ENCODE measurements around the gene LRP1B.

The LRP1B gene

DNA sequence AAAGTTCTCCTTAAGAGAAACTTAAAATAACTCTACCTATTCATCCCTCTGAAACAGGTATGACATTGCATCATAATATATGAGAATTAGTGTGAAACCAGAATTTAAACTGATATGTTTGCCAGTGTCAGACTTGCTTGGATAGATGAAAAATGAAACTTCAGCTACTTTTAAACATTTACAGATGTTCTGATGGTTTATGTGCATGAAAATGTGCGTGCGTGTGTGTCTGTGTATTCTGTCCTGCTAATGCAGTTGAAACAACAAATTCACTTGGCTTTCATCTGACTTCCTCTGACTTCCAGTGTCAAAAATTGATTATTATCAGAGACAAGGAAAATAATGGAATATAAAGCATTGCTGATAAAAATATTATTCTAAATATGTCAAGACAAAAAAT, 719.4 kb downstream of the LRP1B start:
- Mint-ChIP-seq H3K36me3 (no peaks in the 10 kb centered on the region), H3K9me3 (peaks cover 3 to 4% of the 10 kb centered on the region in 2 donors), H3K27me3 (no peaks in the 10 kb centered on the region), H3K27ac (no peak overlapping the region), H3K4me3 (no peak overlapping the region), H3K4me1 (no peaks in the 10 kb centered on the region)
- DNase-seq (no peak), ATAC-seq (replicated peaks) (no peak)

- H3K9me3 Mint-ChIP-seq = no peaks in the 10 kb centered on the region
- H3K4me1 Mint-ChIP-seq = no peaks in the 10 kb centered on the region
- H3K4me3 Mint-ChIP-seq = no peak overlapping the region
- no peak overlapping the region for H3K27ac Mint-ChIP-seq
- no peaks in the 10 kb centered on the region for H3K27me3 Mint-ChIP-seq
- no peaks in the 10 kb centered on the region for H3K36me3 Mint-ChIP-seq
- ATAC-seq (replicated peaks) = no peak
- DNase-seq = no peak
Measured at GRCh38 chr2:141399270-141399669, 731.5 kb downstream of the LRP1B start.

- ATAC-seq (replicated peaks) (no peak), DNase-seq (no peak)
- no peaks in the 10 kb centered on the region for H3K4me1 Mint-ChIP-seq
- no peaks in the 10 kb centered on the region for H3K9me3 Mint-ChIP-seq
- no peak overlapping the region for H3K27ac Mint-ChIP-seq
- no peak overlapping the region for H3K4me3 Mint-ChIP-seq
- H3K27me3 Mint-ChIP-seq = no peaks in the 10 kb centered on the region
- no peaks in the 10 kb centered on the region for H3K36me3 Mint-ChIP-seq
Measured at GRCh38 chr2:141393214-141393545, 737.6 kb downstream of the LRP1B start.

- no peak overlapping the region for H3K4me3 Mint-ChIP-seq
- no peak overlapping the region for H3K27ac Mint-ChIP-seq
- H3K36me3 Mint-ChIP-seq = no peaks in the 10 kb centered on the region
- H3K9me3 Mint-ChIP-seq = no peaks in the 10 kb centered on the region
- DNase-seq (no peak), ATAC-seq (replicated peaks) (no peak)
- no peaks in the 10 kb centered on the region for H3K4me1 Mint-ChIP-seq
- no peaks in the 10 kb centered on the region for H3K27me3 Mint-ChIP-seq
Measured at GRCh38 chr2:141392517-141393213, 738.2 kb downstream of the LRP1B start.

DNA sequence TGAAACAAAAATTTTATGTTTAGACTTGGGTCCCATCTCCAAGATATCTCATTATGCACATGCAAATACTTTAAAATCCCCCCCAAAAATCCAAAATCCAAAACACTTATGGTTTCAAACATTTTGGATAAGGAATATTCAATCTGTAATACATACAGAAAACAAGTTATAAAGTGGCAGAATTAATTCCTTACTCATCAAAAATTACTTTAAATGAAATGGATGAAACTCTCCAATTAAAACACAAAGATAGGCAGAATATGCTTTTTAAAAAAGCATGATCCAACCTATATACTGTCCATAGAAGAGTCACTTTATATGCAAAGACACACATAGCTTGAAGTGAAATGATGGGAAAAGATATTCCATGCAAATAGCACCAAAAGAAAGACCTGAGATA, 744.6 kb downstream of the LRP1B start:
- H3K4me3 Mint-ChIP-seq = no peak overlapping the region
- H3K9me3 Mint-ChIP-seq = no peaks in the 10 kb centered on the region
- DNase-seq (no peak), ATAC-seq (replicated peaks) (no peak)
- no peaks in the 10 kb centered on the region for H3K27me3 Mint-ChIP-seq
- no peaks in the 10 kb centered on the region for H3K4me1 Mint-ChIP-seq
- H3K36me3 Mint-ChIP-seq = no peaks in the 10 kb centered on the region
- no peak overlapping the region for H3K27ac Mint-ChIP-seq

DNA sequence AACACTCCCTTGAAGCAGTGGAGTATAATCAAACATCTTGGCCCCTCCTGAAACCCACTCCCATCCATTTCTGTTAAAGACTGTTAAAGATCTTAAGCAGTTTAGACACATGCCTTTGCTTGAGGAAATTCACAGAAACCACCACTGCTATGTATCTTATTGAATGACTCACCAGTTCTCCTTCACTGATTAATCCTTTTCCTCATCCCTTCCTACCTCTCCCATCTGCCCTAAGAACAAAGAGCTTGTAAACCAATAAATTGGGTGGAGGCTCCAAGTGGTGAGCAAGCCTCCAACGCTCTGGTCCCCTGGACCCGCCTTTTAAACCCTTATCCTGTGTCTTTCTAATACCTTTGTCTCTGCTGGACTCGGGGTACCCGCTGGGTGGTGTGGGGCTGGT, 746.1 kb downstream of the LRP1B start:
- Mint-ChIP-seq H3K27ac (no peak overlapping the region), H3K27me3 (no peaks in the 10 kb centered on the region), H3K36me3 (no peaks in the 10 kb centered on the region), H3K4me3 (no peak overlapping the region), H3K4me1 (no peaks in the 10 kb centered on the region), H3K9me3 (no peaks in the 10 kb centered on the region)
- ATAC-seq (replicated peaks) = no peak
- no peak for DNase-seq

GRCh38 chr2:141381946-141382345, 748.9 kb downstream of the LRP1B start:
- H3K9me3 Mint-ChIP-seq = peaks cover 5 to 6% of the 10 kb centered on the region in 2 donors
- H3K27me3 Mint-ChIP-seq = no peaks in the 10 kb centered on the region
- DNase-seq (no peak), ATAC-seq (replicated peaks) (no peak)
- no peak overlapping the region for H3K4me3 Mint-ChIP-seq
- H3K4me1 Mint-ChIP-seq = no peaks in the 10 kb centered on the region
- no peak overlapping the region for H3K27ac Mint-ChIP-seq
- no peaks in the 10 kb centered on the region for H3K36me3 Mint-ChIP-seq

GRCh38 chr2:141380008-141380979, 750.5 kb downstream of the LRP1B start:
- no peaks in the 10 kb centered on the region for H3K27me3 Mint-ChIP-seq
- peaks cover 6% of the 10 kb centered on the region in 2 donors for H3K9me3 Mint-ChIP-seq
- no peak overlapping the region for H3K4me3 Mint-ChIP-seq
- DNase-seq (no peak), ATAC-seq (replicated peaks) (no peak)
- no peak overlapping the region for H3K27ac Mint-ChIP-seq
- H3K36me3 Mint-ChIP-seq = no peaks in the 10 kb centered on the region
- H3K4me1 Mint-ChIP-seq = no peaks in the 10 kb centered on the region

GRCh38 chr2:141364821-141365220, 766.0 kb downstream of the LRP1B start:
- no peaks in the 10 kb centered on the region for H3K4me1 Mint-ChIP-seq
- H3K4me3 Mint-ChIP-seq = no peak overlapping the region
- H3K27ac Mint-ChIP-seq = no peak overlapping the region
- H3K27me3 Mint-ChIP-seq = no peaks in the 10 kb centered on the region
- no peaks in the 10 kb centered on the region for H3K36me3 Mint-ChIP-seq
- no peak for DNase-seq
- H3K9me3 Mint-ChIP-seq = no peaks in the 10 kb centered on the region
- no peak for ATAC-seq (replicated peaks)

GRCh38 chr2:141362311-141362710, 768.5 kb downstream of the LRP1B start:
- Mint-ChIP-seq H3K9me3 (no peaks in the 10 kb centered on the region), H3K27me3 (no peaks in the 10 kb centered on the region), H3K27ac (no peak overlapping the region), H3K36me3 (no peaks in the 10 kb centered on the region), H3K4me1 (no peaks in the 10 kb centered on the region), H3K4me3 (no peak overlapping the region)
- no peak for DNase-seq
- no peak for ATAC-seq (replicated peaks)

DNA sequence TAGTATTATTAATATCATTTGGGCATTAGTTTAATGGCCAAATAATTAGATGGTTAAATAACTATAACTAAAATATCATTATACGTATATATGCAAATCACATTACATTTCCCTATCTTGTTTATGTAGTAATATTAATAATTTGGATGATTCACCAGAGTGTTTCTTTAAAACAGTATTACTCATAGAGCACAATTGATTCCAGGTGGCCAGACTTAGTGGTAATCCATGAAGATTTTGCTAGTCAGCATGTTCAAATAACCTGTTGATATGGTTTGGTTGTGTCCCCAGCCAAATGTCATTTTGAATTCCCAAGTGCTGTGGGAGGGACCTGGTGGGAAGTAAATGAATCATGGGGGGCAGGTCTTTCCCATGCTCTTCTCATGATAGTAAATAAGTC, 782.3 kb downstream of the LRP1B start:
- Mint-ChIP-seq H3K4me3 (no peak overlapping the region), H3K4me1 (no peaks in the 10 kb centered on the region), H3K36me3 (no peaks in the 10 kb centered on the region), H3K27ac (no peak overlapping the region), H3K9me3 (peaks cover 1 to 6% of the 10 kb centered on the region in 2 donors), H3K27me3 (no peaks in the 10 kb centered on the region)
- no peak for ATAC-seq (replicated peaks)
- no peak for DNase-seq

DNA sequence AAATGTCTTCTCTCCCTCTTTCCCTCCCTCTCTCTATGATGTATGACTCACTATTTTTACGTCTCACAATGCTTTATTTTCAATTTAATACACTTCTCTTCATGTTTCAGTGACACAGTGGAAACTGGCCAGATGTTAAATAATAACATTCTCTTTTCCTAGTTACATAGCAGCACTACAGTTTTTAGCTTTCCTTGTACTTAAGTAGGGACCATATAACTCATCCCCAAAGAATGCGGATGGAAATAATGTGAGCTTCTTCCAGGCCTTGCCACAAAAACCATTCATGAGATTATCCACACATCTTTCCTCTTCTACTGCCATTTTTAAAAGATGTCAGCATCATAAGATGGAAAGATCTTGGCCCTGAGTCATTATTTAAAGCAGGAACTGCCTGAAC, 789.4 kb downstream of the LRP1B start:
- DNase-seq = no peak
- no peaks in the 10 kb centered on the region for H3K36me3 Mint-ChIP-seq
- no peaks in the 10 kb centered on the region for H3K4me1 Mint-ChIP-seq
- ATAC-seq (replicated peaks) = no peak
- H3K9me3 Mint-ChIP-seq = peaks cover 0 to 1% of the 10 kb centered on the region in 2 donors
- H3K27ac Mint-ChIP-seq = no peak overlapping the region
- H3K27me3 Mint-ChIP-seq = no peaks in the 10 kb centered on the region
- H3K4me3 Mint-ChIP-seq = no peak overlapping the region

- H3K9me3 Mint-ChIP-seq = peaks cover 0 to 1% of the 10 kb centered on the region in 2 donors
- H3K27me3 Mint-ChIP-seq = no peaks in the 10 kb centered on the region
- no peaks in the 10 kb centered on the region for H3K4me1 Mint-ChIP-seq
- DNase-seq (no peak), ATAC-seq (replicated peaks) (peak in 1 of 2 donors; percentile 27)
- no peak overlapping the region for H3K27ac Mint-ChIP-seq
- H3K4me3 Mint-ChIP-seq = no peak overlapping the region
- no peaks in the 10 kb centered on the region for H3K36me3 Mint-ChIP-seq
Measured at GRCh38 chr2:141331127-141331526, 799.7 kb downstream of the LRP1B start.

DNA sequence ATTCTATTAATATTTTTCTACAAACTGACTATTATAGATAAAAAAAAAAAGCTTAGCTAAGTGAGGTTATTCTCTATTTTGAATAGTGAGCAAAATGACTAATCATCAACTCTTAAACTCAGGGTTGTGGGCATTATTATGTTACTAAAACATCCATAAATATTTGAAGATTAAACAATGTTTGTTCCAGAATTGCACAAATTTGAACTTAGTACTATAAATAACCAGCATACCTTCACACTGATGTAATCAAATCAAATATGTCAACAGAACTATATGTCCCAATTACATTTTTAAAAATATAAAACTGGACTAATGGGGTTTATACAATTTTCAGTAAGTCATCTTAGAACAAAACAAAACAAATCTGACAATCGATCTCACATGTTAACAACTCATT, 800.9 kb downstream of the LRP1B start:
- peaks cover 0 to 1% of the 10 kb centered on the region in 2 donors for H3K9me3 Mint-ChIP-seq
- no peaks in the 10 kb centered on the region for H3K36me3 Mint-ChIP-seq

GRCh38 chr2:141323571-141323970, 807.2 kb downstream of the LRP1B start:
- Mint-ChIP-seq H3K9me3 (peaks cover 0 to 4% of the 10 kb centered on the region in 2 donors), H3K36me3 (no peaks in the 10 kb centered on the region), H3K4me1 (no peaks in the 10 kb centered on the region), H3K27ac (no peak overlapping the region), H3K4me3 (no peak overlapping the region), H3K27me3 (no peaks in the 10 kb centered on the region)
- DNase-seq (no peak), ATAC-seq (replicated peaks) (no peak)

More for the DNA sequence above, 800.9 kb downstream of the LRP1B start:
- ATAC-seq (replicated peaks) (no peak), DNase-seq (no peak)
- Mint-ChIP-seq H3K4me1 (no peaks in the 10 kb centered on the region), H3K27me3 (no peaks in the 10 kb centered on the region), H3K27ac (no peak overlapping the region), H3K4me3 (no peak overlapping the region)
